T1000 (cell line): ENCODE data around the gene ADAM8.

Experiments used
- DNase-seq: peaks from one replicate; lab custom pipeline; 2025; ENCODE audit warnings: mixed read lengths; lab: John Stamatoyannopoulos, UW

Gene ADAM8

DNA sequence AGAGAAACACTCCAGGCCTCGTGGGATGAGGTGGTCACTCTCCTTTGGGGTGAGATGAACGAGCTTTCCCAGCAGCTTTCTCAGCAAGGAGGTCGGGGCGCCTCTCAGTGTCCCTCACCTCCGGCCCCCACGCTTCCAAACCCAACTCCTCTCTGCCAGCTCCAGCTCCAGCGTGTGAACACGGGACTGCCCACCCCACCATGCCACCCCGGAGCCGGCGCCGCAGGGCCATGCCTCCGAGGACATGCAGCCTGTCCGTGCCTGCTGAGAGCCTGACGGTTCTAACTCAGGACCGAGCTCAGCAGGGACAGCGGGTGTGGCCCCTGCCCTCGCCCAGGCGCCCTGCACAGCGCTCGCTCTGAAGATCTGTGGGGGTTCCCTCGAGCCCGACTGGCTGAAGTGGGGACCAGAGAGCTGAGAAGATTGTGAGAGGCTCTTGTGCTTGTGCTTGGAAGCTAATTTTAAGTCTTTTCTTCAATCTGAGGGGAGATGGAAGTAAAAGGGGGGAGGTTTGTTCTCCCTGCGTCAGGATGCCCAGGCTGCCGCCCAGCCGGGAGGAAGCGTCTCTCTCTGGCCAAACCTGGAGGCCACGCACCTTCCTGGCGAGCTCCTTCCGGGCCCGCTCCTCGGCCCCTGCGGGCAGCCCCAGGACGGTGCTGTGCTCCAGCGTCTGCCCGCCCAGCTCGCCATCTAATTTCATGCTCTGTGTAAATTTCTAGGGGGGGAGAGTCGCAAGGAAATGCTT, 5.1 kb upstream of the ADAM8 start:
- no peak for DNase-seq

- no peak for DNase-seq
Observed at GRCh38 chr10:133281084-133281483, 4.4 kb upstream of the ADAM8 start.

- no peak for DNase-seq
Observed at GRCh38 chr10:133280391-133281059, 3.9 kb upstream of the ADAM8 start.

- no peak for DNase-seq
Observed at GRCh38 chr10:133279326-133280226, 2.9 kb upstream of the ADAM8 start.

DNA sequence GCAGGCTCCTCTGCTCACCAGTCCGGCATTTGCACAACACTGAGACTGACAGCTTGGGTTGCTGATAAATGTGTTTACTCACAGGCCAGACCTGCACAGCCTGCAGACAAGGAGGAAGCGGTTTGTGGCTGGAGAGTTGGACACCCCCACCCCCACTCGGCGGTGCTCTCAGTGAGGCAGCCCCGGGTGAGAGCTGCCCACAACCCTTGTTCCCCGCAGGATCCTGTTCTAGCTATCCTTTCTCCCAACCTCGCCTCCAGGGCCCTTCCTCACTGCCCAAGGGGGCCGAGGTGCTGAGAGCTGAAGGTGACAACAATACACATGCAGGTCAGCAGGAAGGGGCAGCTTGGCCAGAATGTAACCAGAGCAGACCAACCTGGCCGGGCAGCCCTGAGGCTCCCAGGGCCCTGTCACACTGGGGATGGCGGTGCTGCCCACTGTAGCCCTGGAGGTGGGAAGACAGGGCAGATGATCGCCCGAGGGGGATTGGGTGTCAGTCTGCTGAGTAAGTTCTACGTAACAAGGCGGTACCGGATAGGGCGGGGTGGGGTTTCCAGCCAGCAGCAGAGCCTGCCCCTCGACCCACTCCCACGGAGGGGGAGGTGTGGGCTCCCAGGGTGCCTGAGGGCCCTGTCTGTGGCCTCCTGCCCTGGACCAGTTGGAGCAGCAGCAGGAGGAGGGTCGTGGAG, 2.1 kb upstream of the ADAM8 start:
- peak; percentile 93 for DNase-seq

GRCh38 chr10:133277993-133278576, 1.4 kb upstream of the ADAM8 start:
- DNase-seq, result no peak

GRCh38 chr10:133277277-133277992, 767 bp upstream of the ADAM8 start:
- DNase-seq, result no peak

DNA sequence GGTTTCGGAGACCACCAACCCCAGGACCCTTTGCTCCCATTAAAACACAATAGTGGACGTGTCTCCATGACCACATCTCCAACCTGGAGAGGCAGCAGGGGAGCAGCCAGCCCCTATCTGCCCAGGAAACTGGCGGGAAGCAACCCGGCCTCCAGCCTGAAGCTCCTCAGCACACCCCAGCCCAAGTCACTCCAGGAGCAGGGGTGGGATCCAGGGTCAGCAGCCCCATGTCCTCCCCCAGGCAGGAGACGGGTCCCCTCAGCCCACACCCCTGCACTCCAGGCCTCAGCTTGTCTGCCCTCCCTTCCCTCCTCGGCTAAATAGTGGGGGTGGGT, 601 bp downstream of the ADAM8 start:
- DNase-seq, result no peak

DNA sequence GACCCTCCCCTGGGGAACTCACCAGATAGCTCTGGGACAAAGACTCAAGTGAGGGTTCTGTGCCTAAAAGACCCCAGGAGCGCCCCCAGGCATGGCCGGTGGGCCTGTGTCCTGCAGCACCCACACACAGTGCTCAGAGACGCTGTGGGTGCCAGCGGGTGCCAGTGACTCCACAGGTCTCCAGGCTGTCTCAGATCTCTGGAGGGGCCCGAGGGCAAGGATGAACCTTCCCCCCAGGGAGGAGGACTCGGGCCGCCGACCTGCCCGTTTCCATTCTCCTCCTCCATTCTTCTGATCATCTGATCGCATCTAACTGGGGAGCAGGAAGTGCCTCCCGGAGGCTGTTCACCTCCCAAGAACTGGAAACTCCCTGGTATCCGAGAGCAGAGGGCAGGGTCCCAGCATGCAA, 980 bp downstream of the ADAM8 start:
- DNase-seq, result peak; percentile 38

DNA sequence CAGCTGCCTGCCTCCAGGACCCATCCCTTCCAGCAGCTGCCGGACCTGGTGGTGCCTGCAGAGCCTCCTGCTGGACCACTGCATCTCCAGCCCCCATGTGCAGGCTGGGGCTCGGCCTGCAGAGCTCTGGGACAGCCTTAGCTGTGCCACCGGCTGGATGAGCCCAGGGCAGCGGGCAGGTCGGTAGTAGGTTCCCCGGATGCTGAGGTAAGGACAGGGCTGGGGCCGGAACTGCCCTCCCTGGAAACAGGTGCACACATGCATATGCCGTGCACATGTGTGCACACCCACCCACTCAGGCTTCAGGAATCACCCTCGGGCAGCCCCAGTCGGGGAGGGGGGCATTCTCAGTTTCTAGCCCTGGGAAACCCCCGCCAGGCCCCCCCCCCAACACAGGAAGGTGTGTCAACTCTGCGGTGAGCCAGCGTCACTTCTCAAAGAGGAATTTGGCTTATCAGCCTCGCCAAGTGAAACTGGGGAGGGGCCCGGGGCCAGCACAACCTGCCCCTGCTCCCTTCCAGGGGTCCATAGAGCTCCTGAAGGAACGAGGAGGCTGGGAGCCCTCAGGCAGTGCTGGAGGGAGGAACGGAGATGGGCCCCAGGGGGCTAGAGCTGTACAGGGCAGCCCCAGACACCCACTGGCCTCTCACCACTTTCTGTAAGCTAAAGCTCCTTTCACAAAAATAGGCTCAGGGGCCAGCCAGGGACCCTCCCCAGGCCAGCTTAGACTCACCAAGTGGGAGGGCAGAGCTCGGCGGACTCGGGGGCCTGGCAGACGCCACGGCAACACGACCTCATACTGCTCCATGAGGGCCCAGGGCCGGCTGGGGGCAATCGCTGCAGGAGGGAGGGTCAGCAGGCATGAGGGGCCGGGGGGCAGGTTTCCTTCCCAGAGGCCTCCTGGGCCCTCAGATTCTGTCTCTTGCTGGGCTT, 1.7 kb downstream of the ADAM8 start:
- DNase-seq, result no peak

- DNase-seq, result no peak
Observed at GRCh38 chr10:133273534-133274143, 3.0 kb downstream of the ADAM8 start.

GRCh38 chr10:133272964-133273420, 3.7 kb downstream of the ADAM8 start:
- no peak for DNase-seq

- DNase-seq, result no peak
Observed at GRCh38 chr10:133272301-133272963, 4.2 kb downstream of the ADAM8 start.

DNA sequence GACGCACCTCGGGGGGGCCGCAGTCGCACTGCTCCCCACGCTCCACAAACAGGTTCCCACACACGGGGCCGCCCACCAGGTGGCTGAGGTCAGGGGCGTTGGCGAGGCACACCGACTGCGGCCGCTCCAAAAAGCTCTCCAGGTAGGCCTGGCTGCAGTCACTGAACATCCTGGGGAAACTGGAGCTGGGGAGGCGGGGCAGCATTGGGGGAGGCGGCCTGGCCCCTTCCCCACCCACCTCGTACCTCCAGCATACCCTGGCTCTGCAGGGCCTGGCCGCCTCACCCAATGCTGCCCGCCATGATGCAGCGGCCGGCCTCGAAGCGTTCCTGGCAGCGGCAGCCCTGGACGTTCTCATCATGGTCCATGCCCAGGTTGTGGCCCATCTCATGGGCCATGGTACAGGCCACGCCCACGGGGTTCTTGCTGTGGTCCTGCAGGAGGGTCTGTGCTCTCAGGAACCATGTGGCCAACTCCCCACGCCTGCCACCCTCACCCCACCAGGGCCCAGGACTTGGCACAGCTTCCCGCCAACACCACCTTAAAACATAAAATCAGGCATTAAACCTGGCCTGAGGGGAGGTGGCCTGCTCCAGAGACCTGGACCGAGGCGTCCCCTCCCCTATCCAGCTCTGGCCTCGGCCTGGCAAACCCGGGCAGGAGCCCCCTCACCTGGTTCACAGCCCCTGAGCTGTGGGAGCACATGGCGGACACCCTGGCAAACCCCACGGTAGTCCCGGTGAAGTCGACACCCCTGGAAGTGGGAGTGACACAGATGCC, 5.0 kb downstream of the ADAM8 start:
- DNase-seq, result no peak

DNA sequence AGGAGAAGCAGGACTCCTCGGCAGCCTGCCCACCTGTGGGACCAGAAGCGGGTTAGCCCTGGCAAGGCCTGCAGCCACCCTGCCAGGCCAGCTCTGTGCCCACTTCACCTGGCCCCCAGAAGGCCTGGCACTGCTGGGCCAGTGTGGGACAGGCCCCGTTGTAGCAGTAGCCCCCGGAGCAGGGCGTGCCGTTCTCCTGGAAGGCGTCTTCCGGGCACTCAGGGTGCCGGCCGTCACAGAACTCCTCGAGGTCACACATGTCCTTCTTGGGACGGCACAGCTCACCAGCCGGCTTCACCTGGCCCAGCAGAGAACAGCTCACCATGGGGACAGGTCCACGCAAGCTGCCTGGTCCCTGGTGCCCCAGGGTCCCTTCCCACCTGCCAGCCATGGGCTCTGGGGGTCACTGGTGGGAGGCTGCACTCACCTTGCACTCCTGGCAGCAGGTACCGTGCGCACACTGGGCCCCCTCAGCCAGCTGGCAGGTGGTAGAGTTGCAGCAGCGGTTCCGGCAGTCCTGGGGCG, 5.8 kb downstream of the ADAM8 start:
- no peak for DNase-seq

GRCh38 chr10:133270204-133270603, 6.5 kb downstream of the ADAM8 start:
- DNase-seq, result no peak

- DNase-seq, result no peak
Observed at GRCh38 chr10:133269367-133269766, 7.3 kb downstream of the ADAM8 start.

DNA sequence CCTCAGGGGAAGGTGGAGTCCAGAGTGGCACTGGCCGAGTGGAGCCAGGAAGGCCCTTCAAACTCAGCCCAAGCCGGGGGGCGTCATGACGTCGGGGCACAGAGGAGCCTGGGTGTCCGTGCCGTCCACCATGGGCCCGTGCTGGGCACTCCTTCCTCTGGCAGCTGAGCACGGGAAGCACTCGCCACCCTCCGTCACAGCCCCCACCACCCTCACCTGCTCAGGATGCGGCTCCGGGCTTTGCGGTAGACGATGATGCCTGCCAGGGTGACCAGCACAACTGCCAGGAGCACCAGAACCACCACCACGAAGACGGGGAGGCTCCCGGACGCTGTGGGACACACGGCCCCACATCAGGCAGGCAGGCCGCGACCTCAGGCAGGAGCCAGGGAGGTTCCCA, 8.1 kb downstream of the ADAM8 start:
- no peak for DNase-seq
